Fibroblast of skin of left quadriceps (primary cell): ENCODE results near the gene IL17F.

Source experiments
- DNase-seq, 2 experiments: peaks; one replicate each; pipeline ENCODE4 v3.0.0-alpha.2; 2013; ENCODE audit warnings: low read depth in 2 of 2

IL17F gene

DNA sequence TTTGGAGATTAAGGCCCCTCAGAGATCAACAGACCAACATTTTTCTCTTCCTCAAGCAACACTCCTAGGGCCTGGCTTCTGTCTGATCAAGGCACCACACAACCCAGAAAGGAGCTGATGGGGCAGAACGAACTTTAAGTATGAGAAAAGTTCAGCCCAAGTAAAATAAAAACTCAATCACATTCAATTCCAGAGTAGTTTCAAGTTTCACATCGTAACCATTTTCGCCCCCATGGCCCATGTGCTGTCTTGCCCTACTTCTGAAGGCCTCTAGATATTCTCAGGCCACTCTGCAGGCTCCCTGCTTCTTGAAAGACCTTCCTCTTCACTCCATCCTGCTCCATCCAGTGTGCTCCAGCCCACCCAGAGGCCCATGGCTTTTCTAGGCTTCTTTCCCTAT is 53.9 kb downstream of the IL17F start:
- DNase-seq: no peak

DNA sequence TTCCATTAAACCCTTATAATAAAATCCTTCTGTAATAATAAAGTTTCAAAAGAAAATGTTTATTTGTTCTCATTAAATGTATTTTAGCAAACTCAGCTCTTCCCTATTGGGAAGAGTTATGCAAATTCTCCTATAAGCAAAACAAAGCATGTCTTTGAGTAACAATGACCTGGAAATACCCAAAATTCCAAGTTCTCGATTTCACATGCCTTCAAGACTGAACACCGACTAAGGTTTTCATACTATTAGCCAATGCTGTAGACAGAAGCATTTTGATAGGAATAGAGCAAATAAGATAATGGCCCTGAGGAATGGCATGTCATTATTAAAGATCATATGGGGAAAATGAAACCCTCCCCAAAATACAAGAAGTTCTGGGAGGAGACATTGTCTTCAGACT is 54.3 kb downstream of the IL17F start:
- no peak for DNase-seq

DNA sequence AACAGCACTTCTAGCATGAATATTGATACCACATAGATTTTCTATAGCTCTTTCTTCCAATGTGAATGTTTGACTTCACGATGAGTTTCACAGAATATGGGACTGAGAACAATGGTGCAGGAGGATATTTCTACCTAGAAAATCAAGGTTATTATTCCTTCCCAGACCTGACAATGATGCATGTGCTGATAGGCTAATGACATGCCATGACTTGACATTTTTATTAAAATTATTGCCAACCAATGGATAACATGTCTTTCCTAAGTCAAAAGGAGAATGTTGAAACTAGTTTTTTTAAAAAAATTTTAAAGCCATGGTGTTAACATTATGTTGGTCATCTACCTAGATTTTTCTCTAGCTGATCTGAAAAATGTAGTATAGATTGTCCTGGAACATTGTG is 57.2 kb downstream of the IL17F start:
- DNase-seq: no peak
